ENCODE data around the gene MTIF2.
A peak's percentile ranks its signal among the peaks of the same experiment; 100 is the strongest.
"Not testable (repeated sequence)": the region's sequence is repeated elsewhere in the genome, so short reads cannot be mapped to it uniquely, and the experiment has no call there.

MTIF2 gene

GRCh38 chr2:55268907-55269644, at the start of gene MTIF2:
Gene MTIF2, minus strand, starts transcription at chr2:55269231. Its CDS starts 5,373 bp downstream, at chr2:55263858.
- peak; percentile 86 to 89 (median 88) for DNase-seq (ENCODE audit: low read depth in 2 of 3, low spot score in 1 of 3)

- DNase-seq (ENCODE audit: low read depth in 2 of 3, low spot score in 1 of 3) = no peak
Observed at GRCh38 chr2:55314985-55315384, 46.0 kb upstream of the MTIF2 start.

GRCh38 chr2:55311444-55311870, 42.4 kb upstream of the MTIF2 start:
- peak in 2 of 3 donors; percentile 12 to 25 for DNase-seq (ENCODE audit: low read depth in 2 of 3, low spot score in 1 of 3)

GRCh38 chr2:55309446-55309845, 40.4 kb upstream of the MTIF2 start:
- no peak for DNase-seq (ENCODE audit: low read depth in 2 of 3, low spot score in 1 of 3)

- peak in 1 of 3 donors; percentile 11 for DNase-seq (ENCODE audit: low read depth in 2 of 3, low spot score in 1 of 3)
Observed at GRCh38 chr2:55302241-55302640, 33.2 kb upstream of the MTIF2 start.

GRCh38 chr2:55301277-55301676, 32.2 kb upstream of the MTIF2 start:
- DNase-seq (ENCODE audit: low read depth in 2 of 3, low spot score in 1 of 3) = no peak

- no peak for DNase-seq (ENCODE audit: low read depth in 2 of 3, low spot score in 1 of 3)
Observed at GRCh38 chr2:55296393-55296792, 27.4 kb upstream of the MTIF2 start.

GRCh38 chr2:55283083-55283482, 14.1 kb upstream of the MTIF2 start:
- no peak for DNase-seq (ENCODE audit: low read depth in 2 of 3, low spot score in 1 of 3)

GRCh38 chr2:55282110-55282917, 13.3 kb upstream of the MTIF2 start:
- peak; percentile 75 to 85 (median 76) for DNase-seq (ENCODE audit: low read depth in 2 of 3, low spot score in 1 of 3)

- not testable (repeated sequence) for DNase-seq (ENCODE audit: low read depth in 2 of 3, low spot score in 1 of 3)
Observed at GRCh38 chr2:55280851-55281546, 12.0 kb upstream of the MTIF2 start.

GRCh38 chr2:55279859-55280424, 10.9 kb upstream of the MTIF2 start:
- DNase-seq (ENCODE audit: low read depth in 2 of 3, low spot score in 1 of 3) = not testable (repeated sequence)

GRCh38 chr2:55279214-55279835, 10.3 kb upstream of the MTIF2 start:
- not testable (repeated sequence) for DNase-seq (ENCODE audit: low read depth in 2 of 3, low spot score in 1 of 3)

- DNase-seq (ENCODE audit: low read depth in 2 of 3, low spot score in 1 of 3) = no peak
Observed at GRCh38 chr2:55277310-55277709, 8.3 kb upstream of the MTIF2 start.

- DNase-seq (ENCODE audit: low read depth in 2 of 3, low spot score in 1 of 3) = not testable (repeated sequence)
Observed at GRCh38 chr2:55274346-55274745, 5.3 kb upstream of the MTIF2 start.

- no peak for DNase-seq (ENCODE audit: low read depth in 2 of 3, low spot score in 1 of 3)
Observed at GRCh38 chr2:55269645-55269990, 587 bp upstream of the MTIF2 start.

- no peak for DNase-seq (ENCODE audit: low read depth in 2 of 3, low spot score in 1 of 3)
Observed at GRCh38 chr2:55268288-55268906, 634 bp downstream of the MTIF2 start.

- DNase-seq (ENCODE audit: low read depth in 2 of 3, low spot score in 1 of 3) = not testable (repeated sequence)
Observed at GRCh38 chr2:55259586-55259985, 9.4 kb downstream of the MTIF2 start.

- DNase-seq (ENCODE audit: low read depth in 2 of 3, low spot score in 1 of 3) = no peak
Observed at GRCh38 chr2:55252832-55253231, 16.2 kb downstream of the MTIF2 start.

GRCh38 chr2:55247025-55247424, 22.0 kb downstream of the MTIF2 start:
- DNase-seq (ENCODE audit: low read depth in 2 of 3, low spot score in 1 of 3) = no peak

- no peak for DNase-seq (ENCODE audit: low read depth in 2 of 3, low spot score in 1 of 3)
Observed at GRCh38 chr2:55245411-55245810, 23.6 kb downstream of the MTIF2 start.

Data from stimulated activated CD4-positive, alpha-beta T cell treated with anti-CD3 and anti-CD28 coated beads, Interleukin-12 subunit alpha, Interleukin-12 subunit beta, amount 100 ng/mL, for 48 hours (primary cell).